HG02943 (cell line): Measurements from ENCODE around the gene ABCG2.

Source experiments
- ATAC-seq: cut with Tn5 transposase; IDR thresholded peaks from one replicate; pipeline ENCODE4 v1.9.1; 2021; ENCODE audit warnings: mild to moderate bottlenecking, low read depth, moderate library complexity; ENCODE audit not compliant: unreplicated experiment

The ABCG2 gene

GRCh38 chr4:88077911-88078524, 80.4 kb downstream of the ABCG2 start:
- ATAC-seq = no peak

GRCh38 chr4:88075336-88075735, 83.1 kb downstream of the ABCG2 start:
- no peak for ATAC-seq

DNA sequence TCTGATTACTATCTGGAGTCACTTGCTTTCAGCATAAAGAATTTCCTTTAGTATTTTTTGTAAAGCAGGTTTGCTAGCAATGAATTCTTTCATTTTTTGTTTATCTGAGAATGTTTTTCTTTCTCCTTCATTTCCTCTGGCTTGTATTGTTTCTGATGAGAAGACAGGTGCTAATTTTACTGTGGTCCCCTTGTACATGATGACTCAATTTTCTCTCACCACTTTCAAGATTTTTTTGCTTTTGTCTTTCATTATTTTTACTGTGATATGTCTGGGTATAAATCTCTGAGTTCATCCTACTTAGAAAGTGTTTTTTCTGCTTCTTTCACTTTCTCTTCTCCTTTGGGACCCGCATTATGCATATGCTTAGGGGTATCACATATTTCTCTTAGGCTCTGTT, 88.4 kb downstream of the ABCG2 start:
- ATAC-seq = no peak

DNA sequence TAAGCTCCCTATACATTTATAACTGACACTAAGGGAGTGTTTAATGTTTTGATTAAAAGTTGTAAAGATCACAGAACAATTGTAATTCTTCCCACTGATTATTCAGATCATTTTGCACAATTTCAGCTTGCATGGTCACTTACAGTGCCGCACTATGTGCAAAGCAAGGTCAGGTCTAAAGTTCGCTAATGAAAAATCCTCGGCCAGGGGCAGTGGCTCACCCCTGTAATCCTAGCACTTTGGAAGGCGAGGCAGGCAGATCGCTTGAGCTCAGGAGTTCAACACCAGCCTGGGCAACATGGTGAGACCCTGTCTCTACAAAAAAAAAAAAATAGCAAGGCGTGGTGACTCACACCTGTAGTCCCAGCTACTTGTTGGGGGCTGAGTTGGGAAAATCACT, 94.0 kb downstream of the ABCG2 start:
- no peak for ATAC-seq

DNA sequence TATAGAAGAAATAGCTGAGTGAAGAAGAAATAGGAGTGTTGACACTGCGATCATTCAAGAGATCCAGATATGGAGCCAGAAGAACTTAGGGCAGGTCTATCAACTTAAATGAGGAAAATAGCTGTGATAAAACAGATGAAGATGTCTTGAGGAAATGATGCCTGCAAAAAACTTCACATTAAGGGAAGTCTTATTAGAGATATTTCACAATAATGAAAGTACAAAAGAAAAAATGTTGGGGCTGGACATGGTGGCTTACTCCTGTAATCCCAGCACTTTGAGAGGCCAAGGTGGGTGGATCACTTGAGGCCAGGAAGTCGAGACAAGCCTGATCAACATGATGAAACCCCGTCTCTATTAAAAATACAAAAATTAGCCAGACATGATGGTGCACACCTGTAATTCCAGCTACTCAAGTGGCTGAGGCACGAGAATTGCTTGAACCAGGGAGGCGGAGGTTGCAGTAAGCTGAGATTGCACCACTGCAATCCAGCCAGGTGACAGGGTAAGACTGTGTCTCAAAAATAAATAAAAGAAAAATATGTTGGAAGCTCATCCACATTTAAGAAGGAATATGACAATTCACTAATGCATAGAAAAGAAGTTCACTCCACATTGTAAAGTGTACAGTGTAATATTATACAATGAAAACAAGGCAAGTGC, 94.7 kb downstream of the ABCG2 start:
- ATAC-seq = no peak

DNA sequence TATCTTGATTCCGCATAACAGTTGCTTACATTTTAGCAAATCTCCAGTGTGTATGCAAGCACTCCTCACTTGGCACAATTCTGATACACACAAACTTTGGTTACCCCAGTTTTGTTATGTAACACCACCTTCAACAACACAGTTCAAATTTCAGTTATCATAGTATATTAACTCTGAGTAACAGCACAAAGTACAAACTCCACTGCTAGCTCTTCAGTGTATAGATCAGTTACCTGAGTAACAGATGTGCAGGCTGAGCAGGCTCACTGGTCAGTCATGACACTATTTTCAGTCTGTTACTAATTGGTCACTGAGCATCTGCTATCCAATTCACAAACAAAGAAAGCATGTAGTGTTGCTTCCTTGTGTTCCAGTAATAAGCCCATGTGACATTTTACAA, 95.6 kb downstream of the ABCG2 start:
- ATAC-seq = no peak

- no peak for ATAC-seq
Observed at GRCh38 chr4:88062311-88062710, 96.1 kb downstream of the ABCG2 start.

DNA sequence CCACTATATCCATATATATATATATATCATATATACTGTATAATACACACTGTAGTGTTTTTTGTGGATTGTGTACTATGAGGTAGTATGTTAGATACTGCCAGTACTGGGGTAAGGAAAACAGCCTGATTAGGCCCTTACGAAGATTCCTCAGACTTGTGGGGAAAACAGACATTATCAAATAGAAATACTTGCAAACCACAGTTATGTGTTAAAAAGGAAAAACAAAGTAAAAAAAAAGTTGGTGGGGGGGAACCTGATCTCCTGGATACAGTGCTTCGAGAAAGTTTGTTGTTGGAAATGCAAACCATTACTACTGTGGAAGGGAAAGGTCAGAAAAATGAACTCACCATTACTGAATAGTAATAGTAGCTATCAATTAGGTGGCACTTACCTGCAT, 98.0 kb downstream of the ABCG2 start:
- no peak for ATAC-seq

- no peak for ATAC-seq
Observed at GRCh38 chr4:88059766-88060165, 98.7 kb downstream of the ABCG2 start.

DNA sequence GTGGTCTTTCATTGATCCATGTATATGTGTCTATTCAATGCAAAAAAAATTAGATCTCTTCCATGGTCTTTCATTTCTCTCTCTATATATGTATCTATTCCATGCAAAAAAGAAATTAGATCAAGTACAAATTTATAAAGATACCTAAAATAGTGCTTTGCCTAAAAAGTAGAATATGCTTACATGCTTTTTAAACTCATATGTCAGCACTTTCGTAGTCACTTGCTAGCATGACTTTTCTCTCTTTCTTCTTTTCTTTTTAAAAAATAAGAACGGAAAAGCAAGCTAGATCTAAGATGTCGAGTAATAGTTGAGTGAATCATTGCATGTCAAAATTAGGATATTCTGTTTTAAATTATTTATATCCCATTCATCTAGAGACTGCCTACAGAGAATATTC, 100.1 kb downstream of the ABCG2 start:
- no peak for ATAC-seq

DNA sequence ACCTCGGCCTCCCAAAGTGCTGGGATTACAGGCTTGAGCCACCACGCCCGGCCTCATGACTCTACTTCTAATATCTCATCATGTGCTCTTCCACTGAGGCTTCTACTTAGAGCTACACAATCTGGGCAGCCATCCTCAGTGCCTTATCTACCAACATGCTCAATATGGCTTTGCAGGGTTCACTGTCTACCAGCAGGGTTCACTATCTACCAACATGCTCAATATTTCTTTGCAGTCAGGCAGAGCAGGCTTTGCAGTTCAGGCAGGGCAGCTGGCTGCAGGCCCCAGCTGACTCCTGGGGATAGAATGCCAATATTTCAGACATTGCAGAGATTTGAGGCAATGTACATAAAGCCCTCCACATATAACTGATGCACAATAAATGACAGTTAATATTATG, 103.5 kb downstream of the ABCG2 start:
- no peak for ATAC-seq

- no peak for ATAC-seq
Observed at GRCh38 chr4:88054229-88054628, 104.2 kb downstream of the ABCG2 start.

- no peak for ATAC-seq
Observed at GRCh38 chr4:88045021-88045420, 113.4 kb downstream of the ABCG2 start.

DNA sequence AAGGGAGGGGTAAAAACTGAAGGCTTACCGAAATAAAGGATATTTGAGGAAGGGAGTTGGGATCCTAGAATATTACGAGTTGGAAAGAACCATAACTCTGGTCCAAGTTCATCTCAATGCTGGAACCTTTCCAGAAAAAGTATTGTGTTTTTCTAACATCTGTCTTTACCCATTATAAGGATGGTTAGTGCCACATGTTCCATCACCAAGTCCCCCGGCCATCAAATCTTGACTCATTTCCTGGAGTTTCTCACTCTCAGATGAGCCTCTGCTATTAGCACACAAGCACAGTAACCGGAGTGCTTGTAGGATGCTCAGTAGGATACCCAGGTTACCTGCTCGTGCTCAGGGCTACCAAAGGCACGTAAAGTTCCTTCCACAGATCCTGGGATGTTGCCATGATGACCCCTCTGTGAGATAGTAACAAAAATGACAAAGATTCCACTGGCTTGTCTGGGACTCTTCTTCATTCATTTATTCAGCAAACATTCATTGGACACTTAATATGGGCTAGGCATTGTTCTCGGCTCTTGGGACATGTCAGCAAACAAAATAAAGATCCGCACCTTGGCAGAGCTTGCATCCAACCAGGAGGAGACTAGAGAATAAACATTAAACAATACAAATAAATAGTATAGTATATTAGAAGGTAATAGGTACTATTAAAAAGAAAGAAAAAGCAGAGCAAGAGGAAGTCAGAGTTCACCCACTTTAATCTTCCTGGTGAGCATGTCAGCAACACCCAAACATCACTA, 114.7 kb downstream of the ABCG2 start:
- no peak for ATAC-seq

- ATAC-seq = no peak
Observed at GRCh38 chr4:88043001-88043400, 115.4 kb downstream of the ABCG2 start.

GRCh38 chr4:88041626-88042025, 116.8 kb downstream of the ABCG2 start:
- no peak for ATAC-seq

- no peak for ATAC-seq
Observed at GRCh38 chr4:88040707-88041106, 117.7 kb downstream of the ABCG2 start.
